Activated naive CD4-positive, alpha-beta T cell treated with anti-CD3 and anti-CD28 coated beads, Interleukin-2, amount 50 U/mL, for 24 hours (primary cell): Measurements from ENCODE around the gene ITPA.
"Not testable (repeated sequence)": the region's sequence is repeated elsewhere in the genome, so short reads cannot be mapped to it uniquely, and the experiment has no call there.

Source experiments
- H3K27ac Mint-ChIP-seq: one replicate; pipeline ENCODE4 v1.8.0; 2021; ENCODE audit warnings: mild to moderate bottlenecking, mixed read lengths
- H3K27me3 Mint-ChIP-seq: one replicate; pipeline ENCODE4 v1.8.0; 2021; ENCODE audit warnings: mixed read lengths
- H3K36me3 Mint-ChIP-seq: one replicate; pipeline ENCODE4 v1.8.0; 2021; ENCODE audit warnings: mixed read lengths
- H3K4me1 Mint-ChIP-seq: one replicate; pipeline ENCODE4 v1.8.0; 2021; ENCODE audit warnings: mixed read lengths
- H3K4me3 Mint-ChIP-seq: one replicate; pipeline ENCODE4 v1.8.0; 2021; ENCODE audit warnings: mild to moderate bottlenecking, mixed read lengths
- H3K9me3 Mint-ChIP-seq: one replicate; pipeline ENCODE4 v1.8.0; 2021; ENCODE audit warnings: mixed read lengths

ITPA gene

DNA sequence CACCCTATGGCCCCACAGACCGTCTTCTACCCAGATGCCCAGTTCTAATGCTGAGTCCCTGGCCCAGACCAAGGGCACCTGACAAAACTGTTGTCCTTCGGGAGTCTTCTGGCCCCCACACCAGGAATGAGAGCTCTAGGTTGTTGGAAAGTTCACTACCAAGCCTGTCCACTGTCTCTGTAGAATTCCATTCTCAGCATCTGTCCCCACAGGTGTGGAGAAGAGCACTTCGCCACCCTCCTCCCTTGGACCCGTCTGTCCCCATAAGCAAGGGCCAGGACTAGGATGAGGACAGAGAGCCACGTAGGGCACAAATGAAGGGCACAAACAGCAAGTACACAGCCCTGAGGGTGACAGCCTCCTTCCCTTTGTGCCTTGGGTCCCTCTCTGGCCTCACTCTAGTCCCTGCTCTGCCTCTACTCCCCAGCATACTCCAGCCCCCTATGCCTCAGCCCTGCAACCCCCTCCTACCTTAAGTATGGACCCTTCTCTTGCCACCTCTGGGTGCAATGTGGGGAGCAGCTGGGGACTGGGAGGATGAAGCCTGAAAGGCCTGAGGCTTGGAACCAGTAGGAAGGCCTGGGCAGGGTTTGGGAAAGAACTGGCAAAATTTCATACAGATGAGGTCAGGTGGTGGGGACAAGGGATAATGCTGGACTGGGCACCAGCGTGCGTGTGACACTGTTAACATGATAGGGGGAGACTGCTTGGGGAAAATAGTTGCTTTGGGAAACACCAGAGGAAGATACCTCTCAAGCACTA, 40.3 kb upstream of the ITPA start:
- H3K4me3 Mint-ChIP-seq: peak overlapping the region; percentile 55
- peaks cover 21% of the 10 kb centered on the region for H3K4me1 Mint-ChIP-seq
- peaks cover 7% of the 10 kb centered on the region for H3K27me3 Mint-ChIP-seq
- no peaks in the 10 kb centered on the region for H3K9me3 Mint-ChIP-seq
- H3K36me3 Mint-ChIP-seq: peaks cover 1% of the 10 kb centered on the region
- H3K27ac Mint-ChIP-seq: no peak overlapping the region

DNA sequence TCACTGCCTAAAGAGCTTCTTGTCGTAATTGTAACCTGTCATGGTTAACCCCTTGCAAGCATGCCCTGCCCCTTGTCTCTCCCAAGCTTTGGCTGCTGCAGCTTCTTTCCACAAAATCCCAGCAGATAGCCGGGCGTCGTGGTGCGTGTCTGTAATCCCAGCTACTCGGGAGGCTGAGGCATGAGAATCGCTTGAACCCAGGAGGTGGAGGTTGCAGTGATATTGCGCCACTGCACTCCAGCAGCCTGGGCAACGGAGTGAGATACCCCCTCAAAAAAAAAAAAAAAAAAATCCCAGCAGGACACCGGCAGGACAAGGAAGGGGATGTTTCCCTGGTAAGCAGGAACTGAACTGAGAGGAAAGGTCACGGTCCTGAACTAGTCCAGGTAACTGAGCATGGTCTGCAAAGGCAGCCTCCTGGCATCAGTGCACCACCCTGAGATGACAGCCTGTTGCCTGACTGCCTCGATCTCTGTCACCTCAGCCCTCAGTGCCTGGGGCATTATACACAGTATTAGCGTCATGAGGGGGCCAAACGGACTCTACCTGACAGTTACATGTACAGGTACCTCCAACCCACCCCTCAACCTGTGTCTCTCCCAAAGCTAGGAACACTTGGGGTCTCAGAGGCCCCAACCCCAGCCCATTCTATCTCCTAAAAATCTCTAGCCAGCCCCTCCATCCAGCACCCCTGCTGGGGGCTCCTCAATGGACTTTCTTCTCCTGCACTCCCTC, 37.7 kb upstream of the ITPA start:
- Mint-ChIP-seq H3K27ac (no peak overlapping the region), H3K4me3 (peak overlapping the region; percentile 84), H3K9me3 (no peaks in the 10 kb centered on the region), H3K36me3 (peaks cover 1% of the 10 kb centered on the region), H3K4me1 (peaks cover 32% of the 10 kb centered on the region), H3K27me3 (peaks cover 10% of the 10 kb centered on the region)

DNA sequence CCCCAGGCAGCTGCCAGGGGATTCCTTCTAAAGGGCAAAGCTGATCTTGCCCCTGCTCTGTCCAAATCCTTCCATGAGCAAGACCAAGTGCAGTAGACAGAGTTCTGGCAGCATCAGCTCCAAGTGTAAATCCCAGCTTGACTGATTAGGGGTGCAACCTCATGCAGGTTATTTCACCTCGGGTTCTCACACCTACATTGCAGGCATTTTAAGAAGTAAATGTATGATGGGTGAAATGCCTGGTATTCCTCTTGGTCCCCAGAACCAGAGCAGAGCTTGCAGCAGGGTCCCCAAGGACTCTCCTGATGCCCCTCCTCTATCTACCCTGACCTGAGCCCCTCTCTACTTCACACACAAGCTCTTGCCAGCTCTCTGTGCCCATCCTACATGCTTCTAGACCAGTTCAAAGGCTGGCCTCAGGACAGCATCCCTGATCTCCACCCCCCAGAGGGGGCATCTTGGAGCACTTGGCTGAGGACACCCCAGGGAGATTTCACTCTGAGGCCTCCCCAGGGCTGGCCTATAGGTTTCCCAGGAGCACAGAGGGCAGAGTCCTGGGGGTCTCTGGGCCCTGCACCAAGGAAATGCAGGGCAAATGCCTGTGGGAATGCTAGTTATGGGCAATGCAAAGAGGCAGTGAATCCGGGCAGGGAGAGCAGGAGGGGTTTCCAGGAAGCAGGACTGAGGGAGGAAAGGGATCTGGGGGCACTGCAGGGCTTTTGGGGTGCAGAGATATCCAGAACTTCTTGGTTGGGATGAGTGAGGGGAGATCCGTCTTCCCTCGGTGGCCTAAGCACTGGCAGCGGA, 37.0 kb upstream of the ITPA start:
- Mint-ChIP-seq H3K4me1 (peaks cover 32% of the 10 kb centered on the region), H3K4me3 (peak overlapping the region; percentile 84), H3K27ac (no peak overlapping the region), H3K9me3 (no peaks in the 10 kb centered on the region), H3K27me3 (peaks cover 10% of the 10 kb centered on the region), H3K36me3 (peaks cover 1% of the 10 kb centered on the region)

DNA sequence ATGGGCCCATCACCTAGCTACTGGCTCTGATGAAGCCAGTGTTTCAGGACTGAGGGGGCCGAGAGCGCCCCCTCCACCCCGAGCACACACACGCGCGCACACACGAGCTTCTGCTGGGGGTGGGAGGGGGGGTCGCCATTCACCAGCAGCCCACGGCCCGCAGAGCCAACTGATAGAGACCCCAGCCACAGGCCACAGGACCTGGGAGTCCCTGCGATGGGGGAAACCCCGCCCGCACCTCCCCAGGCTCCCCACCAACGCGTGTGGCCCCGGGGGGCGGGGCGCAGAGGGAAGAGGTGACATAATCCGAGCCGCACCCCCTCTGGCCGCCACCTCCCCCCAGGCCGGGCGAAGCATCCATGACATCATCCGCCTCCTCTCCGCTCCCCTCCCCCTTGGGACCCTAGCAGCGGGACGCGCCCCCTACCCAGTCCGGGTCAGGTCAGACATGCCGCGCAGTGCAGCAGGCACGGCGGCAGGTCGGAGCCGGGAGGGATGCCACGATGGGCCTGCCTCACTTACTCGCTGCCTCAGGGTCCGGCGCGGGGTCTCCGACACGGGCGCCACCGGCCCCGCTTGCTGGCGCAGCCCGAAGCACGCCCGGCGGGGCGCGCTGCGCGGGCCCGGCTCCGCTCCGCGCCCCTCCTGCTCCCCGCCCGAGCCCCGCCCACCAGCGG, 36.2 kb upstream of the ITPA start, which contains the start of gene LZTS3:
TSS of gene LZTS3 (minus strand) at position 617 of the 677 bp plus-strand sequence. CDS start 6,386 bp downstream, outside the sequence.
- Mint-ChIP-seq H3K27ac (peak within 1 kb of the TSS; percentile 30), H3K4me1 (peaks cover 32% of the 10 kb centered on the region), H3K36me3 (peaks cover 1% of the 10 kb centered on the region), H3K4me3 (peak within 1 kb of the TSS; percentile 86), H3K27me3 (peaks cover 8% of the 10 kb centered on the region), H3K9me3 (no peaks in the 10 kb centered on the region)

DNA sequence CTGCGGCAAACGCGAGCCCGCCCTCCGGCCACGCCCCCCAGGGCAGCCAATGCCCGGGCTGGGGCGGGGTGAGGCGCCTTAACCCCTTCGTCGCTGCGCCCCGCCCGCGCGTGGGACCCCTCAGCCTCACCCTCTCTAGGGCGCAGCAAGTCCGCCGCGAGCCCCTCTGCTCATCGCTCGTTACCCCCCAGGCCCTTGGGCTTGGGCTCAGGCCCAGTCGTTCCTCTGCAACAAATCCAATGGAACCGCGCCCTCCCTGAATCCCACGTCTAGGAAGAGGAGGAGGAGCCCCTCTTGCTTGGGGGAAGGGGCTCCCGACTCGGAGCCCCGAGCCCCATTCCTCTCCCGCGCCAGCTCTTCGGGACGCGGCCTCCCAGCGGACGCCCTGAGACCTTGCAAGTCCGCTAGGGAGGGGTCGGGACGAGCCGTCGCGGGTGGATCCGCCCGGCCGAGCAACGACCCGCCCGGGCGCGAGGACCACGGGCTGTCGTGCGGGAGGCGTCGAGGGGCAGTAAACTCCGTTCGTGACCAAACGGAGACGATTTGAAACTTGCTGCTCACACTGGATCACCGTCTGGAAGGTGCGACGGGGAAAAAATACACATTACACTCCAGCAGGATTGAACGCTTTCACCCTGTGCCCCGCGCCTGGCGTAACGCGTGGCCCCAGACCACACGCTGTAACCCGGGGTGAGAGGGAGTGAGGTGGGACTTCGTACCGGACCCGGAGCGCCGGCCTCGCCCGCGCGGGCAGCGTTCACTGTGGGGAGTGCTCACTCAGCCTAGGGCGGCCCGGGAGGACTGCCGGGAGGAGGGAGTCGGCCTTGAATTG, 35.5 kb upstream of the ITPA start:
- peak overlapping the region; percentile 86 for H3K4me3 Mint-ChIP-seq
- H3K9me3 Mint-ChIP-seq: no peaks in the 10 kb centered on the region
- peaks cover 3% of the 10 kb centered on the region for H3K27me3 Mint-ChIP-seq
- peaks cover 26% of the 10 kb centered on the region for H3K4me1 Mint-ChIP-seq
- peaks cover 1% of the 10 kb centered on the region for H3K36me3 Mint-ChIP-seq
- peak overlapping the region; percentile 30 for H3K27ac Mint-ChIP-seq

DNA sequence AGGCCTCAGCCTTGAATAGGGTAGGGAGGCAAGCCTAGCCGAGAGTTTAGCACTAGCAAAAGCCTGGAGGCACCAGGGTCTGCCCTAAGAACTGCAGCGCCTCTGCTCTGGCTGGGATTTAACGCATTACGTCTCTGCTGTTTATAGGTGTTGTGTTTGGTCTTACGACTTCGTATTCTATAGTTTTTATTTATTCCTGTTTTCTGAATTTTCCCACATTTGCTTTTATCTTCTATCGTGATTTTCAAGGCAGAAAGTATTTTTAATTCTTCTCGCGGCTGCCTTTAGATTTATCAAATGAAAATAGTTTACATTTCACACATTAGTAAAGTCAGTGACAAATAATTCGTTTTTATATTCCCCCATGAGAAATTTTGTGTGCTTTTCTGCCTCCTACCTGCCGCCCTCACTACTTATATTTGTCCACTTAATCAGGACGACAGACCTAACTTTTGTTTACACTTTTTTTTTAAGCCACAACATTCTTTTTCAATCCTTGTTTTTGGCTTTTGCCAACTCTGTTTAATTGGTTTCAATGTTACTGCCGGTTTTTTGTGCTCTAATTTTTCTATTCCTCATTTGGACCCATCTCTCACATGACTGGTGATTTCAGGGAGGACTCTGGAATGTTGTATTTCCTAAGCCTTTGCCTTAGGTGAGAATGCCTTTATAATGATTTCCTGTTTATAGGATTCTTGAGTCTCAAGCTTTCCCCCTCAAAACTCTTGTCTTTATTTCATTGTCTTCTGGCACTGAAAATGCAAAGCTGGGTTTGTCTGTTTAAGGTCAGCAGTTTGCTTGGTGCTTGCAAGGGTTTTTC, 34.6 kb upstream of the ITPA start:
- H3K27me3 Mint-ChIP-seq: peaks cover 3% of the 10 kb centered on the region
- peaks cover 1% of the 10 kb centered on the region for H3K36me3 Mint-ChIP-seq
- peak overlapping the region; percentile 86 for H3K4me3 Mint-ChIP-seq
- H3K9me3 Mint-ChIP-seq: no peaks in the 10 kb centered on the region
- peak overlapping the region; percentile 59 for H3K27ac Mint-ChIP-seq
- peaks cover 22% of the 10 kb centered on the region for H3K4me1 Mint-ChIP-seq

DNA sequence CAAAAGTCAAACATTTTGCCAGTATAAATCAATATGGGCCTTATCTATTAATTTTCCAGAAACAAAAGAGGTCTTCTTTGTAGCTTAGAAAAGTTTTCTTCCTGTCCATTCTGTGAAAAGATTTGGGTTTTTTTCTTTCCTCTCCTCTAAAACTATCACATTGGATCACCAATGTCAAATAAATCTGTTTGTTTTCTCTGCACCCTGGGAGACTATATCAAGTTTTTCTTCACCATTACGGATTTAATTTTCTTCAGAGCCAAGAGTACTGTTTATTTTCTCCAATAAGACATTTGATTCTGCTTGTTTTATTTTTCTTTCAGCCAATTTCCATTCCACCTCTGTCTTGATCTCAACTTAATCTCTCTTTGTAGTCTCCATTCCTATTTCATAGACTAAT, 34.0 kb upstream of the ITPA start:
- Mint-ChIP-seq H3K9me3 (no peaks in the 10 kb centered on the region), H3K4me3 (peak overlapping the region; percentile 3), H3K27ac (no peak overlapping the region), H3K4me1 (peaks cover 22% of the 10 kb centered on the region), H3K36me3 (no peaks in the 10 kb centered on the region), H3K27me3 (peaks cover 3% of the 10 kb centered on the region)

DNA sequence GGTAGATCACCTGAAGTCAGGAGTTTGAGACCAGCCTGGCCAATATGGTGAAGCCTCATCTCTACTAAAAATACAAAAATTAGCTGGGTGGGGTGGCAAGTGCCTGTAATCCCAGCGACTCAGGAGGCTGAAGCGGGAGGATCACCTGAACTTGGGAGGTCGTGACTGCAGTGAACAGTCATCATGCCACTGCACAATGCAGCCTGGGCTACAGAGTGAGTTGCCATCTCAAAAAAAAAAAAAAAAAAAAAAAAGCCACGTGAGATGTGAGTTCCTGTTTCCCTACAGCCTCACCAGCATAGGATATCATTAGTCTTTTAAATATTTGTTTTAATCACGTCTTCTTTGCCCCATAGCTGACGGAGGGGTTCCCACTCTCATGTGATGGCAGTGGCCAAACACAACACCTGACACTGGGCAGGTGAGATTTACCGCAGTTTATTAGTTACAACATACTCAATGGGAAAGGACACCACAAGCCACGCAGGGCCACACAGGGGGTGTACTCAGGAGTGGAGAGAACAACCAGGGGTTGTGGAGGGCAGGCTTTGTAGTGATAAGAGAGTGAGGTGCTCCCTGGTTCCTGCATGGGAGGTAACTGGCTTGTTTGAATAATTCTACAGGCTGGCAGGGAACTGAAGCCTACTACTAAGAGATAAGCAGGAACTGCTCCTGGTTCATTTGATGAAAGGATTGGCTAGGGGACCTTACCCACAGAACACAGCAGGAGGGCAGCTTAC, 31.4 kb upstream of the ITPA start:
- Mint-ChIP-seq H3K36me3 (no peaks in the 10 kb centered on the region), H3K4me1 (peaks cover 12% of the 10 kb centered on the region), H3K4me3 (no peak overlapping the region), H3K27ac (no peak overlapping the region), H3K27me3 (peaks cover 3% of the 10 kb centered on the region), H3K9me3 (no peaks in the 10 kb centered on the region)

DNA sequence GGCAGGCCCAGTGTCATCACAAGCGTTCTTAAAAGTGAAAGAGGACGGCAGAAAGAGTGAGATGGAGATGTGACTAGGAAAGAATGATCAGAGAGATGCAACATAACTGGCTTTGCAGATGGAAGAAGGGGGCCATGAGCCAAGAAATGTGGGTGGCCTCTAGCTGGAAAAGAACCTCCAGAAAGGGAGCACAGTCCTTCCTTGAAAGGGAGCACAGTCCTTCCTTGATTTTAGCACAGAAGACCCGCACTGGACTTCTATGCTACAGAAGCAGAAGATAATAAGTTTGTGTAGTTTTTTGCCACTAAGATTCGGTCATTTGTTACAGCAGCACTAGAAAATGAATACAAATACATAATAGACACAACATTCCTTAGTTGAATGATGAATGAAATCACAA, 29.0 kb upstream of the ITPA start:
- Mint-ChIP-seq H3K9me3 (no peaks in the 10 kb centered on the region), H3K36me3 (no peaks in the 10 kb centered on the region), H3K27ac (no peak overlapping the region), H3K27me3 (peaks cover 2% of the 10 kb centered on the region), H3K4me3 (no peak overlapping the region), H3K4me1 (peaks cover 3% of the 10 kb centered on the region)

DNA sequence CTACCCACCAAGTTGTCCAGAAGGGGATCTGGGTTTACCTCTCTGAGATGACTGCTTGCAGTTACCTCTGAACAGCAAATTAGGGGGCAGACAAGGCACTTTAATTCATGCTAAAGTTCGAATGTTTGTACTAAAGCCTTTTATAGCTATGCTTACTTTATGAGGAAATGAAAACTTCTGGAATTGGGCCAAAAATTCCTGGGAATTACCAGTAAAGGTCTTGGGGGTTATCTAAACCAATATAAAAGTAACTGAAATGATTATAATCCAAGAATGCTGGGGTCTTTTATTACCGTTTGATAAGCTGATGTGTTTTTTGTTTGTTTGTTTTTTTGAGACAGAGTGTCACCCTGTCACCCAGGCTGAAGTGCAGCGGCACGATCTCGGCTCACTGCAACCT, 28.0 kb upstream of the ITPA start:
- Mint-ChIP-seq H3K27ac (no peak overlapping the region), H3K4me3 (no peak overlapping the region), H3K9me3 (no peaks in the 10 kb centered on the region), H3K27me3 (no peaks in the 10 kb centered on the region), H3K36me3 (no peaks in the 10 kb centered on the region), H3K4me1 (no peaks in the 10 kb centered on the region)

DNA sequence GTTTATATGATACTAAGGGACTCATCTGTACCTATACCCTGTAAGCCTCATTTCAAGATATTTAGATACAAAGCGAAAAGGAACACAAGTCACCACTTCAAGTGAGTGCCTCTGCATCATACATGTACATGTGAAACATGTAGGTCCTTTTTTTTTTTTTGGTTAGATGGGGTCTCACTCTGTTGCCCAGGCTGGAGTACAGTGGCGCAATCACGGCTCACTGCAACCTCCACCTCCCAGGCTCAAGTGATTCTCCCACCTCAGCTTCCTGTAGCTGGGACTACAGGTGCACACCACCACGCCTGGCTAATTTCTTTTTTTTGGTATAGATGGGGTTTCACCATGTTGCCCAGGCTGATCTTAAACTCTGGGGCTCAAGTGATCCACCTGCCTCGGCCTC, 26.9 kb upstream of the ITPA start:
- not testable (repeated sequence) for H3K27me3 Mint-ChIP-seq, H3K36me3 Mint-ChIP-seq, H3K4me1 Mint-ChIP-seq, H3K9me3 Mint-ChIP-seq, H3K27ac Mint-ChIP-seq, H3K4me3 Mint-ChIP-seq

DNA sequence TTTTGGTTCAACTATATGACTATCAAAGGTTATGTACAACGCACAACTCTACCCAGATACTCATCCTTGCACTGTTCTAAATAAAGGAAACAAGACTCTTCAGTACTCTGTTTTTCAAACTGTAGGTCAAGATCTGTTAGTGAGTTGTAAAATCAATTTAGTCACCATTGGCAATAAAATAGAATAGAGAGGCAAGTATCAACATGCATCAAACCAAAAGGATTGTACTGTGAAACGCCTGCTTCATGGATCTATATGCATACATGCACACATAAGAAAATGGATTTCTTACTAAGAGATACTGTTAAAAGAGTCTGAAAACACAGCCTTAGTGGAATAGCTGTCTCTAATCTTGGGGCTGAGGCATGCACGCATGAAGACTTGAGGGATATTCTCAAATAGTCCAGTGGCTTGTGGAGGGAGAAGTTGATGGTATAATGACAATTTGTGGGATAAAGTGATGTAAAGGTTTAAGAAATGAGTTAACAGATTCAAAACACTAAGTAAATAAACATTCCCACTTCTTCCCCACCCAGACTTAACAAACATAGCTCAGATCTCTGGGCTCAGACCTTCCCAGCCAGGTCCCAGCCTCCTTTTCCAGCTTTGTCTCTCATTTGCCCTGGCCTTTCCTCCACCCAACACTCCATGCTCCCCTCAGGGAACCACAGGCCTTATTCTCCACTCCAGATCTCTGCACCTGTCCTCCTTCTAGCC, 25.2 kb upstream of the ITPA start:
- Mint-ChIP-seq H3K36me3 (no peaks in the 10 kb centered on the region), H3K4me1 (no peaks in the 10 kb centered on the region), H3K27me3 (no peaks in the 10 kb centered on the region), H3K27ac (no peak overlapping the region), H3K9me3 (no peaks in the 10 kb centered on the region), H3K4me3 (no peak overlapping the region)

DNA sequence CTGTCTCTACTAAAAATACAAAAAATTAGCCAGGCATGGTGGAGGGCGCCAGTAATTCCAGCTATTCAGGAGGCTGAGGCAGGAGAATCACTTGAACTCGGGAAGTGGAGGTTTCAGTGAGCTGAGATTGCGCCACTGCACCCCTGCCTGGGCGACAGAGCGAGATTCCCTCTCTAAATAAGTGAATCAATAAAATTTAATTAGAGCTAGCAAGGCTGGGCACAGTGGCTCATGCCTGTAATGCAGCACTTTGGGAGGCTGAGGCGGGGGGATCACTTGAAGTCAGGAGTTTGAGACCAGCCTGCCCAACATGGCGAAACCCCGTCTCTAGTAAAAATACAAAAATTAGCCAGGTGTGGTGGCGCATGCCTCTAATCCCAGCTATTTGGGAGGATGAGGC, 21.4 kb upstream of the ITPA start:
- not testable (repeated sequence) for H3K4me3 Mint-ChIP-seq, H3K36me3 Mint-ChIP-seq, H3K4me1 Mint-ChIP-seq, H3K27me3 Mint-ChIP-seq, H3K9me3 Mint-ChIP-seq, H3K27ac Mint-ChIP-seq
